Fibroblast of villous mesenchyme (primary cell): ENCODE measurements around the gene C19orf44. TPM values are rescaled to one million over a fixed set of nuclear protein-coding genes. Genes with fewer than 3 reads are reported as not detected.
"Not testable (repeated sequence)": the region's sequence is repeated elsewhere in the genome, so short reads cannot be mapped to it uniquely, and the experiment has no call there.

Experiments
- DNase-seq: peaks from one replicate; pipeline ENCODE4 v3.0.0-alpha.2; 2010; ENCODE audit warnings: low read depth
- H3K4me3 ChIP-seq: 2 replicates; pipeline ENCODE4 v1.5.1; 2011; ENCODE audit warnings: low read depth, mild to moderate bottlenecking, low read length
- total RNA-seq: library from RNA; depleted of rRNA; stranded (reverse); fragments of >200 nt; gene quantifications from 2 replicates; pipeline ENCODE4 v1.2.3, GENCODE V29; 2012
- TF ChIP-seq, protein P1 (sequence below): IDR thresholded peaks from 2 replicates; pipeline ENCODE4 v1.5.1; 2012; ENCODE audit warnings: low read depth, mild to moderate bottlenecking, low read length; ENCODE audit not compliant: insufficient read depth

The C19orf44 gene
- total RNA-seq, 1 donor: 6.0 TPM

DNA sequence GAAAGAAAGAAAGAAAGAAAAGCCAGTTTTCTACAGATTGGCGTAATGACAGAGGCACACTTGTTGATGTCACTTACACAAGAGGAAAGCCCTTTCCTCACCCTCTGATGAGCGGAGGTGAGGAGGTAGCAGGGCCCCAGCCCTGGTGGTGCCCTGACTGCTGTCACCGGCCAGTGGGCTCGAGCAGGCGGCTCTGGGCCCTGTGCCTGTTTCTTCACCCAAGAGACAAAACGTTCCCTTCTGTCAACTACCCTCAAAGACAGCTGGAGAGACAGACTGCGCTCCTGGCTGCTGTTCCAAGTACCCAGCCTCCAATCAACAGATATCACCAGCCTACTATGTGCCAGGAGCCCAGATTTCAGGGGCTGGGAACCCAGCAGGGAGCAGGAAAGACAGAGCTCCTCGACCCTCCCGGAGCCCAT lies 34.6 kb upstream of the C19orf44 start:
- TF ChIP-seq, protein P1, sequence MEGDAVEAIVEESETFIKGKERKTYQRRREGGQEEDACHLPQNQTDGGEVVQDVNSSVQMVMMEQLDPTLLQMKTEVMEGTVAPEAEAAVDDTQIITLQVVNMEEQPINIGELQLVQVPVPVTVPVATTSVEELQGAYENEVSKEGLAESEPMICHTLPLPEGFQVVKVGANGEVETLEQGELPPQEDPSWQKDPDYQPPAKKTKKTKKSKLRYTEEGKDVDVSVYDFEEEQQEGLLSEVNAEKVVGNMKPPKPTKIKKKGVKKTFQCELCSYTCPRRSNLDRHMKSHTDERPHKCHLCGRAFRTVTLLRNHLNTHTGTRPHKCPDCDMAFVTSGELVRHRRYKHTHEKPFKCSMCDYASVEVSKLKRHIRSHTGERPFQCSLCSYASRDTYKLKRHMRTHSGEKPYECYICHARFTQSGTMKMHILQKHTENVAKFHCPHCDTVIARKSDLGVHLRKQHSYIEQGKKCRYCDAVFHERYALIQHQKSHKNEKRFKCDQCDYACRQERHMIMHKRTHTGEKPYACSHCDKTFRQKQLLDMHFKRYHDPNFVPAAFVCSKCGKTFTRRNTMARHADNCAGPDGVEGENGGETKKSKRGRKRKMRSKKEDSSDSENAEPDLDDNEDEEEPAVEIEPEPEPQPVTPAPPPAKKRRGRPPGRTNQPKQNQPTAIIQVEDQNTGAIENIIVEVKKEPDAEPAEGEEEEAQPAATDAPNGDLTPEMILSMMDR: no peak
- H3K4me3 ChIP-seq: no peak overlapping the region
- no peak for DNase-seq

DNA sequence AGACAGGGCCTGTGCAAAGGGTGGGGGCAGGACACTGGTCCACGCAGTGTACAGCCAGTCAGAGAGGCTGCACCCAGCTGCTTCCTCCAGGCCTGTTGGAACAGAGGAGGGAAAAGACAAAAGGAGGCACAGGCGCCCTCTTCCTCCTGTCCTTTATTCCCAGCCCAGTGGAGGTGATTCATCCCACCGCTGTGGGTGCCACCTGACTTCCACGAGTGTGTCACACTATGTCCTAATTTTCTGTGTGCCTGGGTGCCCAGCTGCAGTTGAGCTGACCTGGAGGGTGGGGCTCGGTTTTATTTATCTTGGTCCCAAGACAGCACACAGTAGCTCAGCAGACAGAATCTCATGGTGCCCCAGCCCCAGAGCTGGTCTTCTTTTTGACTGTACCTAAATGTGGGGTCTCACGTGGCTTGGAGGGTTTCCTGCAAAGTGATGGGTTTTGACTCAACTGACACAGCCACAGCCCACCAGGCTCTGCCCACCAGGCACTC lies 33.4 kb upstream of the C19orf44 start:
- TF ChIP-seq, protein P1: no peak
- H3K4me3 ChIP-seq: no peak overlapping the region
- peak; percentile 30 for DNase-seq

DNA sequence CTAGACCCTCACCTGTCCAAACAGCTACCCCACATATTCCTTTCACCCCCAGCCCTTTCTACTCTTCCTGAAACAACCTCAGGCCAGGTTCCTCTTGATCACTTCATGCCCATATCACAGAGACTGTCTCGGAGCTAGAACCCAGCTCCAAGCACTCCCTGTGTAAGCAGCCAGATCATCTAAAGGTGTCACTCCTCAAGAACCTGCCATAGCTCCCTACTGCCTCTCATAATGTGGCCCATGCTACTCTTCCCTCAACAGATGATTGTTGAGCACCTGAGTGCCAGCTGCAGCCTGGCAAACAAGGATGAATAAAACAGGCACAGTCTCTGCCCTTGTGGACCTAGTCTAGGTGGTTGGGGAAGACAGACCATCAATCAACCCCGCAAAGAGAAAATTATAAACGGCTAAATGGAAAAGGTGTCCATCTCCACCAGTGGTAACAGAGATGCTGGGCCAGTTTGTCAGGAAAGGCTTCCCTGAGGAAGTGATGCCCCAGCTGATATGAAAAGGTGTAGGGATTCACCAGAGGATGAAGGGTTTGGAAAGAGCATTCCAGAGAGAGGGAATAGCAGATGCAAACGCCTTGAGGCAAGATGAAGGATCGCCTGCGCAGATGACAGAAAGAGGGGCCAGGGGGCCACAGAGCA lies 32.7 kb upstream of the C19orf44 start:
- H3K4me3 ChIP-seq: no peak overlapping the region
- no peak for DNase-seq
- TF ChIP-seq, protein P1: no peak

DNA sequence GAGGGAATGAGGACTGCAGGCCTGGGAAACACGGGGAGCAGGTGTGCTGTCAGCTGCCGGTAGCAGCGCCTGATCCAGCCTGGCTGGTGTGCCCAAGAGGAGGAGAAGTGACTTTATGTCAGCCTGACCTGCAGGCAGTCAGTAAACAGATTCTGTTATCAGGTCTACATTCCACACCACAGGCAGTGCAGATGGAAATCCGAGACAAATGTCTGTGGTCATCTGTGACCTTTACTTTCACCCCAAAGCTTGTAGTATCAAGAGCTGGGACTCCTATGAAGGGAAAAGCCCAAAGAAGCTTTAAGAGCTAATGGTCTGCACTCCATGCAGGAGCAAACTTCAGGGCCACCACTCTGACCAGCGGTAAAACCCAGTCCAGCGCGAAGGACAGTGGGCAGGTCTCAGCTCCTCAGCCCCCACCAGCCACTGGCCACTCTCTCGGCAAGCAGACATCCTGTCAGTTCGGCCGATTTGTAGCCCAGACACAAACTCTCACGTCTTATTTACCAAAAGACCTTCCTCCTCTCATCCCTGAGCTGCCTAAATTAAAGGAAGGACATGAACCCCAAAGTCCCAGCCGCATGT lies 32.1 kb upstream of the C19orf44 start:
- DNase-seq: peak; percentile 61
- H3K4me3 ChIP-seq: no peak overlapping the region
- TF ChIP-seq, protein P1: no peak

DNA sequence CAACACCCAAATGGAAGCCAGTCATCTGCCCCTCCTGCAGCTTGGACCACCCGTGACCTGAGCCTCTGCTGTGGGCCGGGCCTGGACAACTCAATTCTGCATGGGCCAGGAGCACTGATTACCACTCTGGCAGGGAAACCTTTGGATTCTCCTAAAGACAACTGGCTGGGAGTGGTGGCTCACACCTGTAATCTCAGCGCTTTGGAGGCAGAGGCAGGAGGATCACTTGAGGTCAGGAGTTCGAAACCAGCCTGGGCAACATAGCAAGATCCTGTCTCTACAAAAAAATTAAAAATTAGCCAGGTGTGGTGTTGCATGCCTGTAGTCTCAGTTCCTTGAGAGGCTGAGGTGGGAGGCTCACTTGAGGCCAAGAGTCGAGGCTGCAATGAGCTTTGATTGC lies 31.0 kb upstream of the C19orf44 start:
- no peak for DNase-seq
- TF ChIP-seq, protein P1: no peak
- H3K4me3 ChIP-seq: no peak overlapping the region

DNA sequence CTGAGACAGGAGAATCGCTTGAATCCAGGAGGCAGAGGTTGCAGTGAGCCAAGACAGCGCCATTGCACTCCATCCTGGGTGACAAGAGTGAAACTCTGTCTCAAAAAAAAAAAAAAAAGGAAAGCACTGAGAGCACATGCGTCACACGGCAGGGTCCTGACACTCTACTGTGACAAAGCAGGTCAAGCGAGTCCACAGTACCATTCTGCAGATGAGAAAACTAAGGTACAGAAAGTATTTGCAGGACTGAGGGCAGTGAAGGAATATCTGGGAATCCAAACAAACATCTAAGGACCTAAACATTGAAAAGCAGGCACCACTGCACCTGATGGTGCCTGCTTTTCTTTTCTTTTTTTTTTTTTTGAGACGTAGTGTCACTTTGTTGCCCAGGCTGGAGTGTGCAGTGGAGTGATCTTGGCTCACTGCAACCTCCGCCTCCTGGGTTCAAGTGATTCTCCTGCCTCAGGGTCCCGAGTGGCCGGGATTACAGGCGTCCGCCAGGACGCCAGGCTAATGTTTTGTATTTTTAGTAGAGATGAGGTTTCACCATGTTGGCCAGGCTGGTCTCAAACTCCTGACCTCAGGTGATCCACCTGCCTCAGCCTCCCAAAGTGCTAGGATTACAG lies 29.3 kb upstream of the C19orf44 start:
- DNase-seq: not testable (repeated sequence)

DNA sequence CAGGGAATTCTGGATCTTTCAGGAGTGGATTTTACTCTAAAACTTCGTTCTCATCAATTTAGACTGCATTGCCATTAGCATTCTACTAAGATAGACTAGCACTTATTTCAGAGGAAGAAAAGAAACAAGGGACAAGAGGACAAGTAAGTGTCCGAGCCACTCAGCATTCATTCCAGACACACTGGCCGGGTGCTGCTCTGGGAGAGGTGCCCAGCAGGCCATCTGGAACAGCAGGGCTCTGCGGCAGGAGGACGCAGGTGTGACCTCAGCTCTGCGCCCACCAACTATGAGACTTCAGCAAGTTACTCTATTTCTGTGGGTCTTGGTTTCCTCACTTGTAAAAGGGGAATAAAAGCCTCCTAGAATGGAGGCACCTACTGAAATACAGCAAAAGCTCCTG lies 28.6 kb upstream of the C19orf44 start:
- H3K4me3 ChIP-seq: no peak overlapping the region
- no peak for DNase-seq

More for the DNA sequence above, 29.3 kb upstream of the C19orf44 start:
- not testable (repeated sequence) for H3K4me3 ChIP-seq

More for the DNA sequence above, 28.6 kb upstream of the C19orf44 start:
- TF ChIP-seq, protein P1: no peak
